Liver (tissue), 9 donors: ENCODE measurements around the gene GNAO1. TPM values are rescaled to one million over a fixed set of nuclear protein-coding genes. Genes with fewer than 3 reads are reported as not detected.
A peak's percentile ranks its signal among the peaks of the same experiment; 100 is the strongest.

ENCODE experiments used
- DNase-seq: peaks from one replicate; pipeline ENCODE4 v3.0.0-alpha.2; 2017; ENCODE audit warnings: low spot score
- H3K27ac ChIP-seq, 2 donors: one replicate each; pipeline ENCODE4 v1.7.0; 2013; ENCODE audit warnings: inconsistent platforms in 2 of 2, low read length in 2 of 2, control low read depth in 1 of 2, low read depth in 1 of 2, mild to moderate bottlenecking in 1 of 2
- H3K27me3 ChIP-seq, 4 donors: one replicate each; pipeline versions ENCODE4 v1.6.1 to v1.7.0; 2013; ENCODE audit warnings: low read length in 3 of 4, inconsistent platforms in 1 of 4, mild to moderate bottlenecking in 1 of 4, moderate library complexity in 1 of 4; ENCODE audit not compliant: control insufficient read depth in 4 of 4, insufficient read depth in 4 of 4
- H3K36me3 ChIP-seq, 4 donors: one replicate each; pipeline versions ENCODE4 v1.6.1 to v1.7.0; 2013; ENCODE audit warnings: low read length in 3 of 4, mild to moderate bottlenecking in 3 of 4, low read depth in 1 of 4, moderate library complexity in 1 of 4; ENCODE audit not compliant: control insufficient read depth in 4 of 4, insufficient read depth in 3 of 4
- H3K4me1 ChIP-seq, 4 donors: one replicate each; pipeline versions ENCODE4 v1.6.1 to v1.7.0; 2013; ENCODE audit warnings: low read length in 3 of 4, mild to moderate bottlenecking in 3 of 4, moderate library complexity in 1 of 4; ENCODE audit not compliant: control insufficient read depth in 4 of 4, insufficient read depth in 4 of 4
- H3K4me3 ChIP-seq, 3 donors: one replicate each; pipeline versions ENCODE4 v1.6.1 to v1.7.0; 2013; ENCODE audit warnings: low read length in 3 of 3, control low read depth in 1 of 3, low read depth in 1 of 3, mild to moderate bottlenecking in 1 of 3
- H3K9ac ChIP-seq, 2 donors: one replicate each; pipeline ENCODE4 v1.7.0; 2013; ENCODE audit warnings: low read length in 2 of 2, mild to moderate bottlenecking in 2 of 2, moderate library complexity in 2 of 2, control low read depth in 1 of 2, low read depth in 1 of 2
- H3K9me3 ChIP-seq, 4 donors: one replicate each; pipeline versions ENCODE4 v1.6.1 to v1.7.0; 2013; ENCODE audit warnings: low read length in 3 of 4; ENCODE audit not compliant: control insufficient read depth in 4 of 4
- EGR1 ChIP-seq, 2 donors: IDR thresholded peaks; 2 replicates each; pipeline ENCODE4 v1.6.1; 2016 to 2018; ENCODE audit warnings: antibody characterized with exemption in 2 of 2, low read depth in 2 of 2
- FOXA1 ChIP-seq: IDR thresholded peaks from 2 replicates; pipeline ENCODE4 v1.6.1; 2016; ENCODE audit warnings: antibody characterized with exemption
- FOXA2 ChIP-seq: IDR thresholded peaks from 2 replicates; pipeline ENCODE4 v1.6.1; 2016; ENCODE audit warnings: antibody characterized with exemption
- GABPA ChIP-seq, 2 donors: IDR thresholded peaks in 1 of 2; conservative IDR thresholded peaks in 1 of 2; 2 replicates each; pipeline ENCODE4 v1.6.1; 2016; ENCODE audit warnings: antibody characterized with exemption in 2 of 2, mild to moderate bottlenecking in 1 of 2, moderate library complexity in 1 of 2
- HNF4A ChIP-seq, 2 donors: conservative IDR thresholded peaks; 2 replicates each; pipeline ENCODE4 v1.6.1; 2016; ENCODE audit warnings: antibody characterized with exemption in 2 of 2, mild to moderate bottlenecking in 2 of 2
- HNF4G ChIP-seq: IDR thresholded peaks from 2 replicates; pipeline ENCODE4 v1.6.1; 2016; ENCODE audit warnings: antibody characterized with exemption
- JUND ChIP-seq, 2 donors: IDR thresholded peaks; 2 replicates each; pipeline ENCODE4 v1.6.1; 2016; ENCODE audit warnings: antibody characterized with exemption in 2 of 2
- NR2F2 ChIP-seq: IDR thresholded peaks from 2 replicates; pipeline ENCODE4 v1.6.1; 2016; ENCODE audit warnings: antibody characterized with exemption
- RAD21 ChIP-seq, 2 donors: IDR thresholded peaks; 2 replicates each; pipeline ENCODE4 v1.6.1; 2016; ENCODE audit warnings: antibody characterized with exemption in 2 of 2, mild to moderate bottlenecking in 2 of 2
- RXRA ChIP-seq, 2 donors: IDR thresholded peaks; 2 replicates each; pipeline ENCODE4 v1.6.1; 2017 to 2018; ENCODE audit warnings: antibody characterized with exemption in 2 of 2, mild to moderate bottlenecking in 1 of 2
- SP1 ChIP-seq: IDR thresholded peaks from 2 replicates; pipeline ENCODE4 v1.6.1; 2018; ENCODE audit warnings: antibody characterized with exemption, mild to moderate bottlenecking
- TAF1 ChIP-seq: conservative IDR thresholded peaks from 2 replicates; pipeline ENCODE4 v1.6.1; 2016; ENCODE audit warnings: antibody characterized with exemption, mild to moderate bottlenecking
- YY1 ChIP-seq: IDR thresholded peaks from 2 replicates; pipeline ENCODE4 v1.6.1; 2016; ENCODE audit warnings: antibody characterized with exemption, mild to moderate bottlenecking
- WGBS: extraction: QIAGEN DNeasy Blood & Tissue Kit; methylation state at CpG from one replicate; pipeline ENCODE4 v1.1.7; 2013; 5-methylcytosine and 5-hydroxymethylcytosine counted together
- polyA plus RNA-seq, 2 donors: library from polyadenylated mRNA; stranded (reverse) in 1 of 2; unstranded in 1 of 2; fragments of 200-250 nt in 1 of 2; fragments of >200 nt in 1 of 2; fragmentation: Nextera tagmentation in 1 of 2; extraction: Ambion mirVana in 1 of 2; gene quantifications; one replicate each; pipeline versions ENCODE4 v1.2.1 to v1.2.3, GENCODE V29; 2013 to 2015
- total RNA-seq, 2 donors: library from RNA; depleted of rRNA; stranded (reverse); fragments of >200 nt; gene quantifications; one replicate each; pipeline ENCODE4 v1.2.3, GENCODE V29; 2014
- TF ChIP-seq, protein P1 (sequence below): IDR thresholded peaks from 2 replicates; pipeline ENCODE4 v1.6.1; 2016; ENCODE audit warnings: antibody characterized with exemption, mild to moderate bottlenecking
- TF ChIP-seq, protein P2 (sequence below): IDR thresholded peaks from 2 replicates; pipeline ENCODE4 v1.6.1; 2016; ENCODE audit warnings: antibody characterized with exemption
- TF ChIP-seq, protein P3 (sequence below): IDR thresholded peaks from 2 replicates; pipeline ENCODE4 v1.6.1; 2016; ENCODE audit warnings: antibody characterized with exemption
- TF ChIP-seq, protein P4 (sequence below): IDR thresholded peaks from 2 replicates; pipeline ENCODE4 v1.6.1; 2016; ENCODE audit warnings: antibody characterized with exemption
- TF ChIP-seq, protein P5 (sequence below): fragments of 150-350 bp; IDR thresholded peaks from 2 replicates; pipeline ENCODE4 v1.5.1; 2017; ENCODE audit warnings: improper control_type of control experiment, low read depth, low read length; ENCODE audit not compliant: missing input control
- donor health status: healthy.
- donor health status: healthy.
- donor health status: healthy.
- donor health status: healthy.
- donor health status: healthy.

GNAO1 gene
- total and polyA plus RNA-seq, 4 donors: 0.61 to 15.1 (median 7.0) TPM

DNA sequence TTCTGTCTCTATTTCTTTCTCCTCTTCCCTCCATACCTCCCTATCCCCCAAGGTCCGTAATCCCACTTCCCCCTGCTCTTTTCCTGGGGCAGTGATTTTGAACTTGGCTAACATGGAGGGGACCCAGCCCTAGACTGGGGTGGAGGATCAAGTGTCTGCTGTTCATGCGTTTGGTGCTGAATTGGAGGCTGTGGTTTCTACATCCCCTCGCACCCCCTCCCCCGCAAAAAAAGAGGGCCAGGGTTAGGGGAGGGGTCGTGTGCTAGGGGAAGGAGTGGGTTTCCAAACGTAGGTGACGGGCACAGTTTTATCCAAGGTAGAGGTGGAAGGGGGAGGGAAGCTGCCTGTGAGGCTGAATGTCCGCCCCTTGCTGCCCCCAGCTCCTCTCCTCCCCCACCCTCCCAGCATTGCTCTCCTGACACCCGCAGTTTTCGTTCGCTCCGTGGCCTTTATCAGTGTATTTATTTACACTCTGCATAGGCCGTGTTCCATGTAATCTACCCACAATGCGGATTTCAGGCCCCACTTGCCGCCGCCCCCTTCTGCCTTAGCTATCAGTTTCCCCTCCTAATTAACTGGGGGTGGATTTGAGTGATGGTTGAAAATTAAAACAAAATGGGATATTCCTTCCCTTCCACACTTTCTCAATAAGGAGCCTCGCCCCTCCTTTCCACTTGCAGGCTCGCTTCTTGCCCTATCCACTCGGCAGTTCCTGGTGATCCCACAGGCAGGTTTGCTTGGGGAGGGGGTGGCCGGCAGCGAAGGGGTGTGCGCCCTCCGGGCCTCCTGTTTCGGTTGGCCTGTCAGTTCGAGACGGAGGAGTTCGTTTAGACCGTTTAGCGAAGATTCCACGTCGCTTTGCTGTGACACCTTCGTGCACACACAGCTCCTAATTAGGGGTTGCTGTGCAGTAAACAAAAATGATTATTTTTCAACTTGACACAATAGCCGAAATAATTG, 2.0 kb downstream of the GNAO1 start:
- H3K4me3 ChIP-seq: no peak overlapping the region
- no peaks in the 10 kb centered on the region for H3K27me3 ChIP-seq
- no peak for DNase-seq
- no peak overlapping the region for H3K9ac ChIP-seq
- H3K9me3 ChIP-seq: no peaks in the 10 kb centered on the region
- H3K36me3 ChIP-seq: no peaks in the 10 kb centered on the region
- TF ChIP-seq YY1: no peak
- TF ChIP-seq, protein P1, sequence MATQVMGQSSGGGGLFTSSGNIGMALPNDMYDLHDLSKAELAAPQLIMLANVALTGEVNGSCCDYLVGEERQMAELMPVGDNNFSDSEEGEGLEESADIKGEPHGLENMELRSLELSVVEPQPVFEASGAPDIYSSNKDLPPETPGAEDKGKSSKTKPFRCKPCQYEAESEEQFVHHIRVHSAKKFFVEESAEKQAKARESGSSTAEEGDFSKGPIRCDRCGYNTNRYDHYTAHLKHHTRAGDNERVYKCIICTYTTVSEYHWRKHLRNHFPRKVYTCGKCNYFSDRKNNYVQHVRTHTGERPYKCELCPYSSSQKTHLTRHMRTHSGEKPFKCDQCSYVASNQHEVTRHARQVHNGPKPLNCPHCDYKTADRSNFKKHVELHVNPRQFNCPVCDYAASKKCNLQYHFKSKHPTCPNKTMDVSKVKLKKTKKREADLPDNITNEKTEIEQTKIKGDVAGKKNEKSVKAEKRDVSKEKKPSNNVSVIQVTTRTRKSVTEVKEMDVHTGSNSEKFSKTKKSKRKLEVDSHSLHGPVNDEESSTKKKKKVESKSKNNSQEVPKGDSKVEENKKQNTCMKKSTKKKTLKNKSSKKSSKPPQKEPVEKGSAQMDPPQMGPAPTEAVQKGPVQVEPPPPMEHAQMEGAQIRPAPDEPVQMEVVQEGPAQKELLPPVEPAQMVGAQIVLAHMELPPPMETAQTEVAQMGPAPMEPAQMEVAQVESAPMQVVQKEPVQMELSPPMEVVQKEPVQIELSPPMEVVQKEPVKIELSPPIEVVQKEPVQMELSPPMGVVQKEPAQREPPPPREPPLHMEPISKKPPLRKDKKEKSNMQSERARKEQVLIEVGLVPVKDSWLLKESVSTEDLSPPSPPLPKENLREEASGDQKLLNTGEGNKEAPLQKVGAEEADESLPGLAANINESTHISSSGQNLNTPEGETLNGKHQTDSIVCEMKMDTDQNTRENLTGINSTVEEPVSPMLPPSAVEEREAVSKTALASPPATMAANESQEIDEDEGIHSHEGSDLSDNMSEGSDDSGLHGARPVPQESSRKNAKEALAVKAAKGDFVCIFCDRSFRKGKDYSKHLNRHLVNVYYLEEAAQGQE: peak; percentile 95
- peaks cover 4 to 65% (median 46%) of the 10 kb centered on the region in 4 donors for H3K4me1 ChIP-seq
- 46% methylated on average over 33 of the region's 33 CpGs for WGBS
- H3K27ac ChIP-seq: no peak overlapping the region

DNA sequence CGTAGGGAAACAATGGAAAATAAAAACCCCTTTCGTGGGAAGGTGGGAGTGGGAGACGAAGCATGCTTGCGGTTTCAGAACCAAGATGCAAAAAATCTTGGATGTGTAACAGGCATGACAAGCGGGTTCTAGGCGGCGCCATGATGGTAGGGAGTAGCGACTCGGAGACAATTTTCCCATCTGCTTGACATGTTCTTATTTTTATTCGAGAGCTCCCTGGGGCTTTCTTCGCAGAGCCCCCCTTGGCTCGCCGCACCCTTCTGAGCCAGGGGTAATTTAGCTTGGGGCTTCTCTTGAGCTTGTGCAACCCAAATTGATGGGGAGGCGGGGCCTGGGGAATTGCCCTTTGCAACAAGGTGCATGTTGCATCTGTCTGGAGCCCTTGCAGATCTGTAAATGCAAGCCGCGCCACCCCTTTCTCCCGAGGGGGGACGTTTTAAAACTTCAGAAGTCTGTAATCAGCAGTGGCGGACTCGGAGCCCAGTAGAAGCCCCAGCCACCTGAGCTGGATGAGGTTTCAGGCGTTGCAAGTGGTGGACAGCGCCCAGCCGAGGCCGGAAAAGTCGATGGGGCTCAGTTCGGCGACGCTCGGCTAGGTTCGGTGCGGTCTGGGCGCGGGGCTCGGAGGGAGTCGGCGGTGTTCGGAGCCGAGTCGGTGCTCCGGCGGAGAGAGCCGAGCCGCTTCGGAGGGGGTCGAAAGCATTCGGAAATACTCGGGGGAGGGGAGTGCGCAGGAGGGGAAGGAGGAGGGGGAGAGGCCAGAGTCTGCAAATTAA, 2.9 kb downstream of the GNAO1 start:
- Histone ChIP-seq H3K36me3 (no peaks in the 10 kb centered on the region), H3K9ac (no peak overlapping the region), H3K4me1 (peaks cover 4 to 65% (median 46%) of the 10 kb centered on the region in 4 donors), H3K4me3 (peak overlapping the region in 1 of 3 donors; percentile 38), H3K9me3 (no peaks in the 10 kb centered on the region), H3K27ac (no peak overlapping the region), H3K27me3 (no peaks in the 10 kb centered on the region)
- WGBS: 10% methylated on average over 48 of the region's 48 CpGs
- peak; percentile 76 for DNase-seq
- peak; percentile 93 for TF ChIP-seq HNF4G
- TF ChIP-seq FOXA1: no peak
- TF ChIP-seq, protein P2, sequence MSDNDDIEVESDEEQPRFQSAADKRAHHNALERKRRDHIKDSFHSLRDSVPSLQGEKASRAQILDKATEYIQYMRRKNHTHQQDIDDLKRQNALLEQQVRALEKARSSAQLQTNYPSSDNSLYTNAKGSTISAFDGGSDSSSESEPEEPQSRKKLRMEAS: no peak
- no peak for TF ChIP-seq SP1
- TF ChIP-seq, protein P1: peak; percentile 100
- peak; percentile 49 for TF ChIP-seq YY1
- no peak for TF ChIP-seq TAF1
- TF ChIP-seq, protein P3, sequence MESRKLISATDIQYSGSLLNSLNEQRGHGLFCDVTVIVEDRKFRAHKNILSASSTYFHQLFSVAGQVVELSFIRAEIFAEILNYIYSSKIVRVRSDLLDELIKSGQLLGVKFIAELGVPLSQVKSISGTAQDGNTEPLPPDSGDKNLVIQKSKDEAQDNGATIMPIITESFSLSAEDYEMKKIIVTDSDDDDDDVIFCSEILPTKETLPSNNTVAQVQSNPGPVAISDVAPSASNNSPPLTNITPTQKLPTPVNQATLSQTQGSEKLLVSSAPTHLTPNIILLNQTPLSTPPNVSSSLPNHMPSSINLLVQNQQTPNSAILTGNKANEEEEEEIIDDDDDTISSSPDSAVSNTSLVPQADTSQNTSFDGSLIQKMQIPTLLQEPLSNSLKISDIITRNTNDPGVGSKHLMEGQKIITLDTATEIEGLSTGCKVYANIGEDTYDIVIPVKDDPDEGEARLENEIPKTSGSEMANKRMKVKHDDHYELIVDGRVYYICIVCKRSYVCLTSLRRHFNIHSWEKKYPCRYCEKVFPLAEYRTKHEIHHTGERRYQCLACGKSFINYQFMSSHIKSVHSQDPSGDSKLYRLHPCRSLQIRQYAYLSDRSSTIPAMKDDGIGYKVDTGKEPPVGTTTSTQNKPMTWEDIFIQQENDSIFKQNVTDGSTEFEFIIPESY: peak; percentile 53
- peak in 1 of 2 donors; percentile 14 for TF ChIP-seq RAD21 (IDR thresholded peaks at IDR 0.05)
- TF ChIP-seq, protein P4, sequence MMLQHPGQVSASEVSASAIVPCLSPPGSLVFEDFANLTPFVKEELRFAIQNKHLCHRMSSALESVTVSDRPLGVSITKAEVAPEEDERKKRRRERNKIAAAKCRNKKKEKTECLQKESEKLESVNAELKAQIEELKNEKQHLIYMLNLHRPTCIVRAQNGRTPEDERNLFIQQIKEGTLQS: no peak
- no peak for TF ChIP-seq EGR1 (IDR thresholded peaks at IDR 0.05; ENCODE audit: low read depth in 2 of 2)
- TF ChIP-seq, protein P5, sequence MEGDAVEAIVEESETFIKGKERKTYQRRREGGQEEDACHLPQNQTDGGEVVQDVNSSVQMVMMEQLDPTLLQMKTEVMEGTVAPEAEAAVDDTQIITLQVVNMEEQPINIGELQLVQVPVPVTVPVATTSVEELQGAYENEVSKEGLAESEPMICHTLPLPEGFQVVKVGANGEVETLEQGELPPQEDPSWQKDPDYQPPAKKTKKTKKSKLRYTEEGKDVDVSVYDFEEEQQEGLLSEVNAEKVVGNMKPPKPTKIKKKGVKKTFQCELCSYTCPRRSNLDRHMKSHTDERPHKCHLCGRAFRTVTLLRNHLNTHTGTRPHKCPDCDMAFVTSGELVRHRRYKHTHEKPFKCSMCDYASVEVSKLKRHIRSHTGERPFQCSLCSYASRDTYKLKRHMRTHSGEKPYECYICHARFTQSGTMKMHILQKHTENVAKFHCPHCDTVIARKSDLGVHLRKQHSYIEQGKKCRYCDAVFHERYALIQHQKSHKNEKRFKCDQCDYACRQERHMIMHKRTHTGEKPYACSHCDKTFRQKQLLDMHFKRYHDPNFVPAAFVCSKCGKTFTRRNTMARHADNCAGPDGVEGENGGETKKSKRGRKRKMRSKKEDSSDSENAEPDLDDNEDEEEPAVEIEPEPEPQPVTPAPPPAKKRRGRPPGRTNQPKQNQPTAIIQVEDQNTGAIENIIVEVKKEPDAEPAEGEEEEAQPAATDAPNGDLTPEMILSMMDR: no peak
- peak in 1 of 2 donors; percentile 4 for TF ChIP-seq HNF4A (conservative IDR thresholded peaks at IDR 0.05)
- TF ChIP-seq JUND (IDR thresholded peaks at IDR 0.05): no peak
- TF ChIP-seq GABPA (IDR thresholded peaks at IDR 0.05 in 1 of 2, conservative IDR thresholded peaks at IDR 0.05 in 1 of 2): no peak
- no peak for TF ChIP-seq RXRA (IDR thresholded peaks at IDR 0.05)
- no peak for TF ChIP-seq FOXA2
- TF ChIP-seq NR2F2: no peak
